HCT116 (cell line): Measurements from ENCODE around the gene ARHGAP18. TPM values are rescaled to one million over a fixed set of nuclear protein-coding genes. Genes with fewer than 3 reads are reported as not detected.

Experiments used
- ATAC-seq: fragments of 200-7000 bp; cut with Tn5 transposase; 2 replicates; pipeline ENCODE4 v1.9.1; 2020; ENCODE audit warnings: mild to moderate bottlenecking, moderate library complexity
- BruUV-seq: library from RNA; stranded (reverse); fragments of 400-500 nt; replicated peaks from 2 replicates; lab custom pipeline; 2021; lab: Mats Ljungman, UMichigan
- CTCF ChIA-PET: fragments of 300-600 bp; sonication (Branson Sonifier 250); formaldehyde crosslinking; loops from one replicate; lab custom pipeline; 2021; ENCODE audit warnings: antibody characterized with exemption; lab: Charles Lee
- POLR2A ChIA-PET: fragments of 300-600, 350-600 bp; sonication (Branson Sonifier 250); formaldehyde crosslinking; loops from one replicate; lab custom pipeline; 2021; ENCODE audit warnings: antibody characterized with exemption; lab: Charles Lee
- RAD21 ChIA-PET, 2 experiments: fragments of 300-600 bp; sonication (Branson Sonifier 250); formaldehyde crosslinking; loops; one replicate each; lab custom pipeline; 2023; ENCODE audit warnings: low total read pairs in 2 of 2; ENCODE audit not compliant: uncharacterized antibody in 2 of 2, unreplicated experiment in 2 of 2, low non-redundant PET in 1 of 2; lab: Charles Lee
- DNase-seq: peaks from one replicate; pipeline ENCODE4 v3.0.0-alpha.2; 2010; ENCODE audit warnings: low read depth, low spot score
- H2AFZ ChIP-seq: fragments of 200-600 bp; shearing (Covaris generic), sonication (generic); 2 replicates; pipeline ENCODE4 v1.6.1; 2017; ENCODE audit warnings: low read depth, mixed run types, mixed read lengths, antibody characterized with exemption, low read length; ENCODE audit not compliant: poor library complexity, severe bottlenecking
- H3K27ac ChIP-seq: 2 replicates; pipeline ENCODE4 v1.5.1; 2012; ENCODE audit warnings: low read depth, low read length
- H3K27me3 ChIP-seq: fragments of 200-600 bp; sonication (generic); 2 replicates; pipeline ENCODE4 v1.6.1; 2016; ENCODE audit warnings: mixed run types, low read length, mixed read lengths; ENCODE audit not compliant: insufficient read depth
- H3K36me3 ChIP-seq, 2 experiments: fragments of 200-500 bp in 1 of 2; fragments of 200-600 bp in 1 of 2; sonication (Bioruptor generic) in 1 of 2; sonication (generic) in 1 of 2; 2 replicates each; pipeline versions ENCODE4 v1.5.1 to v1.6.1; 2014 to 2016; ENCODE audit warnings: low read length in 2 of 2, inconsistent platforms in 1 of 2, mixed read lengths in 1 of 2, mixed run types in 1 of 2; ENCODE audit not compliant: insufficient read depth in 2 of 2, control insufficient read depth in 1 of 2
- H3K4me1 ChIP-seq, 2 experiments: fragments of 200-600 bp in 1 of 2; sonication (generic) in 1 of 2; 2 replicates each; pipeline versions ENCODE4 v1.5.1 to v1.6.1; 2012 to 2017; ENCODE audit warnings: low read length in 2 of 2, inconsistent platforms in 1 of 2, mild to moderate bottlenecking in 1 of 2, mixed read lengths in 1 of 2, mixed run types in 1 of 2, moderate library complexity in 1 of 2; ENCODE audit not compliant: insufficient read depth in 2 of 2, control insufficient read depth in 1 of 2
- H3K4me2 ChIP-seq: fragments of 200-600 bp; sonication (generic); 2 replicates; pipeline ENCODE4 v1.6.1; 2017; ENCODE audit warnings: mixed run types, low read length, mixed read lengths
- H3K4me3 ChIP-seq, 2 experiments: fragments of 200-600 bp in 1 of 2; sonication (generic) in 1 of 2; replicated peaks in 1 of 2; 2 replicates each; pipeline ENCODE4 v1.5.1; 2011 to 2016; ENCODE audit warnings: low read length in 2 of 2, control low read depth in 1 of 2, low read depth in 1 of 2, mild to moderate bottlenecking in 1 of 2, mixed read lengths in 1 of 2, mixed run types in 1 of 2
- H3K79me2 ChIP-seq: fragments of 200-600 bp; sonication (generic); 2 replicates; pipeline ENCODE4 v1.6.1; 2017; ENCODE audit warnings: mild to moderate bottlenecking, mixed run types, low read length, moderate library complexity, mixed read lengths; ENCODE audit not compliant: insufficient read depth
- H3K9ac ChIP-seq: fragments of 200-600 bp; sonication (generic); 2 replicates; pipeline ENCODE4 v1.6.1; 2016; ENCODE audit warnings: low read length, mixed read lengths
- H3K9me2 ChIP-seq: fragments of 200-600 bp; sonication (generic), shearing (Covaris generic); 2 replicates; pipeline ENCODE4 v1.6.1; 2017; ENCODE audit warnings: mixed run types, mild to moderate bottlenecking, moderate library complexity; ENCODE audit not compliant: insufficient read depth
- H3K9me3 ChIP-seq, 2 experiments: fragments of 200-500 bp in 1 of 2; fragments of 200-600 bp in 1 of 2; sonication (Bioruptor generic) in 1 of 2; sonication (generic) in 1 of 2; 2 replicates each; pipeline ENCODE4 v1.6.1; 2014 to 2017; ENCODE audit warnings: low read length in 2 of 2, mixed read lengths in 2 of 2, inconsistent platforms in 1 of 2, low read depth in 1 of 2, mild to moderate bottlenecking in 1 of 2, mixed run types in 1 of 2, moderate library complexity in 1 of 2; ENCODE audit not compliant: control insufficient read depth in 1 of 2, insufficient read depth in 1 of 2
- H4K20me1 ChIP-seq: fragments of 200-600 bp; sonication (generic), shearing (Covaris generic); 2 replicates; pipeline ENCODE4 v1.6.1; 2017; ENCODE audit warnings: mixed run types, mild to moderate bottlenecking, moderate library complexity; ENCODE audit not compliant: insufficient read depth
- CEBPB ChIP-seq: IDR thresholded peaks from 2 replicates; pipeline ENCODE4 v1.6.1; 2012; ENCODE audit warnings: low read depth
- ELF1 ChIP-seq: IDR thresholded peaks from 2 replicates; pipeline ENCODE4 v1.6.1; 2012; ENCODE audit warnings: low read depth, borderline replicate concordance
- EZH2 ChIP-seq: fragments of 200-600 bp; sonication (generic); IDR thresholded peaks from 2 replicates; pipeline ENCODE4 v1.6.1; 2017; ENCODE audit warnings: antibody characterized with exemption, mixed run types
- EZH2phosphoT487 ChIP-seq: fragments of 200-600 bp; IDR thresholded peaks from 2 replicates; pipeline ENCODE4 v1.6.1; 2018; ENCODE audit warnings: antibody characterized with exemption, borderline replicate concordance
- FOSL1 ChIP-seq: IDR thresholded peaks from 2 replicates; pipeline ENCODE4 v1.6.1; 2012; ENCODE audit warnings: low read depth
- JUND ChIP-seq: IDR thresholded peaks from 2 replicates; pipeline ENCODE4 v1.6.1; 2012
- POLR2AphosphoS5 ChIP-seq: IDR thresholded peaks from 2 replicates; pipeline ENCODE4 v1.6.1; 2011; ENCODE audit warnings: mild to moderate bottlenecking, low read depth, low read length, moderate library complexity
- SIN3A ChIP-seq: IDR thresholded peaks from 2 replicates; pipeline ENCODE4 v1.6.1; 2012; ENCODE audit warnings: low read depth
- YY1 ChIP-seq: IDR thresholded peaks from 2 replicates; pipeline ENCODE4 v1.6.1; 2011; ENCODE audit warnings: low read length, low read depth, moderate library complexity, mild to moderate bottlenecking; ENCODE audit not compliant: insufficient replicate concordance; ENCODE audit errors: extremely low read depth
- ZFX ChIP-seq: fragments of 450-650 bp; IDR thresholded peaks from 2 replicates; pipeline ENCODE4 v1.6.1; 2017
- ZNF274 ChIP-seq: fragments of 200-500 bp; sonication (Bioruptor generic); IDR thresholded peaks from 2 replicates; pipeline ENCODE4 v1.6.1; 2014; ENCODE audit warnings: mild to moderate bottlenecking, low read depth, low read length, inconsistent platforms
- intact Hi-C: fragments of 100-400 bp; cut with micrococcal nuclease; formaldehyde crosslinking; loops from 2 replicates; pipeline ENCODE4 v1.10.0; 2022
- total RNA-seq: library from RNA; stranded (reverse); gene quantifications from one replicate; pipeline ENCODE4 v1.2.1, GENCODE V29; 2021; ENCODE audit not compliant: unreplicated experiment
- TF ChIP-seq, protein P1 (sequence below): IDR thresholded peaks from 2 replicates; pipeline ENCODE4 v1.6.1; 2012
- TF ChIP-seq, protein P2 (sequence below), 3 experiments: fragments of 200-600 bp in 1 of 3; sonication (generic) in 1 of 3; IDR thresholded peaks in 2 of 3; conservative IDR thresholded peaks in 1 of 3; 2 replicates each; pipeline ENCODE4 v1.5.1; 2012 to 2017; ENCODE audit warnings: low read depth in 2 of 3, low read length in 2 of 3, antibody characterized with exemption in 1 of 3, borderline replicate concordance in 1 of 3, control low read depth in 1 of 3, mild to moderate bottlenecking in 1 of 3, mixed read lengths in 1 of 3, mixed run types in 1 of 3, moderate library complexity in 1 of 3; ENCODE audit not compliant: insufficient read depth in 1 of 3
- TF ChIP-seq, protein P3 (sequence below): IDR thresholded peaks from 2 replicates; pipeline ENCODE4 v1.6.1; 2012; ENCODE audit warnings: low read depth
- TF ChIP-seq, protein P4 (sequence below): IDR thresholded peaks from 2 replicates; pipeline ENCODE4 v1.6.1; 2012

Gene ARHGAP18
- total RNA-seq, 1 experiment from 2014 or later, result 70.3 TPM

DNA sequence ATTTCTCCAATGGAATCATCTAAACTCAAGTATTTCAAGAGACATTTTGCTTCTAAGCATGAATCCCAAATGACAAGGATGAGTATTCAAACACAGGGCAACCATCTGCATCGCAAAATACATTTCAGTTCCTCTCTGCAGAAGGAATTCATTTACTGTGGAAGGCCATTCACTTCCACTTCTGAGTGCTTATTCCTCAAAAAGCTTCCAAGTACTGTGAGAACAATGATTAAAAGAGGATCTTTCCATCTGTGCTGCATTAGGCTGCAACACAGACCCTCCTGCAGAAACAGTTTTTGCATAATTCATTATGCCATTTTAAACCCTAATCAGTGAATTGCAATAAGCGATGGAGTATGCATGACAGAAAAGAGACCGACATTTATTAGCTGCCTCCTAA lies 52.5 kb downstream of the ARHGAP18 start:
- Histone ChIP-seq H3K4me3 (no peak overlapping the region), H3K36me3 (no peaks in the 10 kb centered on the region), H3K79me2 (peaks cover 90% of the 10 kb centered on the region), H4K20me1 (no peaks in the 10 kb centered on the region), H3K9ac (no peak overlapping the region), H3K4me1 (peaks cover 79 to 94% of the 10 kb centered on the region in 2 experiments), H3K4me2 (no peak overlapping the region; the same call in 1 of the 2 replicates), H3K9me2 (no peaks in the 10 kb centered on the region), H3K27me3 (no peaks in the 10 kb centered on the region), H2AFZ (no peak overlapping the region), H3K9me3 (no peaks in the 10 kb centered on the region), H3K27ac (peak overlapping the region; percentile 99)
- no TSS peak for BruUV-seq
- ChIA-PET POLR2A (no interaction called here), CTCF (interaction anchor here (1.5 kb wide), 1 partner anchor 59 kb away, joined by 3 read pairs; no protein-coding TSS in a partner anchor), RAD21 (no interaction called here)
- intact Hi-C loops, result no loop called here
- ATAC-seq (no peak), DNase-seq (no peak)
- TF ChIP-seq, protein P1, sequence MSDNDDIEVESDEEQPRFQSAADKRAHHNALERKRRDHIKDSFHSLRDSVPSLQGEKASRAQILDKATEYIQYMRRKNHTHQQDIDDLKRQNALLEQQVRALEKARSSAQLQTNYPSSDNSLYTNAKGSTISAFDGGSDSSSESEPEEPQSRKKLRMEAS, result no peak
- TF ChIP-seq CEBPB (no peak), ZNF274 (no peak), EZH2 (no peak), YY1 (no peak), SIN3A (no peak), POLR2AphosphoS5 (no peak), ELF1 (no peak), ZFX (no peak), EZH2phosphoT487 (no peak), JUND (no peak), FOSL1 (no peak)
- TF ChIP-seq, protein P2, sequence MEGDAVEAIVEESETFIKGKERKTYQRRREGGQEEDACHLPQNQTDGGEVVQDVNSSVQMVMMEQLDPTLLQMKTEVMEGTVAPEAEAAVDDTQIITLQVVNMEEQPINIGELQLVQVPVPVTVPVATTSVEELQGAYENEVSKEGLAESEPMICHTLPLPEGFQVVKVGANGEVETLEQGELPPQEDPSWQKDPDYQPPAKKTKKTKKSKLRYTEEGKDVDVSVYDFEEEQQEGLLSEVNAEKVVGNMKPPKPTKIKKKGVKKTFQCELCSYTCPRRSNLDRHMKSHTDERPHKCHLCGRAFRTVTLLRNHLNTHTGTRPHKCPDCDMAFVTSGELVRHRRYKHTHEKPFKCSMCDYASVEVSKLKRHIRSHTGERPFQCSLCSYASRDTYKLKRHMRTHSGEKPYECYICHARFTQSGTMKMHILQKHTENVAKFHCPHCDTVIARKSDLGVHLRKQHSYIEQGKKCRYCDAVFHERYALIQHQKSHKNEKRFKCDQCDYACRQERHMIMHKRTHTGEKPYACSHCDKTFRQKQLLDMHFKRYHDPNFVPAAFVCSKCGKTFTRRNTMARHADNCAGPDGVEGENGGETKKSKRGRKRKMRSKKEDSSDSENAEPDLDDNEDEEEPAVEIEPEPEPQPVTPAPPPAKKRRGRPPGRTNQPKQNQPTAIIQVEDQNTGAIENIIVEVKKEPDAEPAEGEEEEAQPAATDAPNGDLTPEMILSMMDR (IDR thresholded peaks at IDR 0.05 in 2 of 3, conservative IDR thresholded peaks at IDR 0.05 in 1 of 3; ENCODE audit: borderline replicate concordance in 1 of 3, insufficient read depth in 1 of 3, low read depth in 2 of 3, low read length in 2 of 3), result no peak
- TF ChIP-seq, protein P3, sequence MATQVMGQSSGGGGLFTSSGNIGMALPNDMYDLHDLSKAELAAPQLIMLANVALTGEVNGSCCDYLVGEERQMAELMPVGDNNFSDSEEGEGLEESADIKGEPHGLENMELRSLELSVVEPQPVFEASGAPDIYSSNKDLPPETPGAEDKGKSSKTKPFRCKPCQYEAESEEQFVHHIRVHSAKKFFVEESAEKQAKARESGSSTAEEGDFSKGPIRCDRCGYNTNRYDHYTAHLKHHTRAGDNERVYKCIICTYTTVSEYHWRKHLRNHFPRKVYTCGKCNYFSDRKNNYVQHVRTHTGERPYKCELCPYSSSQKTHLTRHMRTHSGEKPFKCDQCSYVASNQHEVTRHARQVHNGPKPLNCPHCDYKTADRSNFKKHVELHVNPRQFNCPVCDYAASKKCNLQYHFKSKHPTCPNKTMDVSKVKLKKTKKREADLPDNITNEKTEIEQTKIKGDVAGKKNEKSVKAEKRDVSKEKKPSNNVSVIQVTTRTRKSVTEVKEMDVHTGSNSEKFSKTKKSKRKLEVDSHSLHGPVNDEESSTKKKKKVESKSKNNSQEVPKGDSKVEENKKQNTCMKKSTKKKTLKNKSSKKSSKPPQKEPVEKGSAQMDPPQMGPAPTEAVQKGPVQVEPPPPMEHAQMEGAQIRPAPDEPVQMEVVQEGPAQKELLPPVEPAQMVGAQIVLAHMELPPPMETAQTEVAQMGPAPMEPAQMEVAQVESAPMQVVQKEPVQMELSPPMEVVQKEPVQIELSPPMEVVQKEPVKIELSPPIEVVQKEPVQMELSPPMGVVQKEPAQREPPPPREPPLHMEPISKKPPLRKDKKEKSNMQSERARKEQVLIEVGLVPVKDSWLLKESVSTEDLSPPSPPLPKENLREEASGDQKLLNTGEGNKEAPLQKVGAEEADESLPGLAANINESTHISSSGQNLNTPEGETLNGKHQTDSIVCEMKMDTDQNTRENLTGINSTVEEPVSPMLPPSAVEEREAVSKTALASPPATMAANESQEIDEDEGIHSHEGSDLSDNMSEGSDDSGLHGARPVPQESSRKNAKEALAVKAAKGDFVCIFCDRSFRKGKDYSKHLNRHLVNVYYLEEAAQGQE, result no peak
- TF ChIP-seq, protein P4, sequence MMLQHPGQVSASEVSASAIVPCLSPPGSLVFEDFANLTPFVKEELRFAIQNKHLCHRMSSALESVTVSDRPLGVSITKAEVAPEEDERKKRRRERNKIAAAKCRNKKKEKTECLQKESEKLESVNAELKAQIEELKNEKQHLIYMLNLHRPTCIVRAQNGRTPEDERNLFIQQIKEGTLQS, result no peak
